ENCODE measurements around the gene STYXL1. TPM values are rescaled to one million over a fixed set of nuclear protein-coding genes. Genes with fewer than 3 reads are reported as not detected.

STYXL1 gene
- total RNA-seq, 1 donor from 2014 or later, result 45.3 TPM

DNA sequence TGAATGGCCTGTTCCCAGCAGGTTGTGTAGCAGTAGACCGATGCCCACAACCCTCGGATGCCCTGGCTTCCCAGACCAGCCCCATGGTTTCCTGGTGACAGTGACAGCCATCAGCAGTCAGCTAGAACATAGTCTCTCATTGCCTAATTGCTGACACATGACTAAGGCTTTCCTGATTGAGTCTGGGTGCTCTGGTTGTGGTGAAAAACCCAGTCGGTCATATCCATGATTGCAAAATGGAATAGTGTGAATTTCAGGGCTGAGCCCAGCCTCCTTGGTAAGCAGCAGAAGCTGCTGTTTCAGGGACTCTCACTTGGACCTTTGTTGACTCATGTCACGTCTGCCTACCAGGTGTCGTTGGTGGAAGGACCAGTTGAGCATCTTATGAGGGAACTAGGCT, 96.3 kb downstream of the STYXL1 start:
- Histone ChIP-seq H3K9ac (ENCODE audit: low read length) (no peak overlapping the region), H3K27ac (ENCODE audit: low read depth, low read length) (no peak overlapping the region), H3K4me2 (ENCODE audit: low read length) (no peak overlapping the region), H3K4me1 (ENCODE audit: insufficient read depth, low read length) (peaks cover 3% of the 10 kb centered on the region), H3K9me3 (ENCODE audit: insufficient read depth, low read depth, low read length) (no peaks in the 10 kb centered on the region), H3K36me3 (ENCODE audit: insufficient read depth, low read length) (peaks cover 2% of the 10 kb centered on the region), H3K4me3 (ENCODE audit: insufficient read depth, low read depth, low read length) (no peak overlapping the region), H3K27me3 (ENCODE audit: insufficient read depth, low read length) (no peaks in the 10 kb centered on the region), H2AFZ (ENCODE audit: low read depth, low read length) (no peak overlapping the region), H3K79me2 (ENCODE audit: insufficient read depth, low read length) (peaks cover 6% of the 10 kb centered on the region), H4K20me1 (ENCODE audit: insufficient read depth, low read length) (peaks cover 26% of the 10 kb centered on the region)
- no peak for FAIRE-seq
- Mint-ChIP-seq H3K27ac (ENCODE audit: unreplicated experiment) (no peak overlapping the region), H3K27me3 (ENCODE audit: low read depth, unreplicated experiment) (no peaks in the 10 kb centered on the region), H3K36me3 (ENCODE audit: low read depth, unreplicated experiment) (peaks cover 20% of the 10 kb centered on the region), H3K4me3 (ENCODE audit: unreplicated experiment) (no peak overlapping the region), H3K9me3 (ENCODE audit: unreplicated experiment) (no peaks in the 10 kb centered on the region), H3K4me1 (ENCODE audit: low read depth, unreplicated experiment) (peaks cover 2% of the 10 kb centered on the region)
- no peak for TF ChIP-seq EZH2 (IDR thresholded peaks at IDR 0.05; ENCODE audit: insufficient read depth, low read length)
- TF ChIP-seq, protein P1, sequence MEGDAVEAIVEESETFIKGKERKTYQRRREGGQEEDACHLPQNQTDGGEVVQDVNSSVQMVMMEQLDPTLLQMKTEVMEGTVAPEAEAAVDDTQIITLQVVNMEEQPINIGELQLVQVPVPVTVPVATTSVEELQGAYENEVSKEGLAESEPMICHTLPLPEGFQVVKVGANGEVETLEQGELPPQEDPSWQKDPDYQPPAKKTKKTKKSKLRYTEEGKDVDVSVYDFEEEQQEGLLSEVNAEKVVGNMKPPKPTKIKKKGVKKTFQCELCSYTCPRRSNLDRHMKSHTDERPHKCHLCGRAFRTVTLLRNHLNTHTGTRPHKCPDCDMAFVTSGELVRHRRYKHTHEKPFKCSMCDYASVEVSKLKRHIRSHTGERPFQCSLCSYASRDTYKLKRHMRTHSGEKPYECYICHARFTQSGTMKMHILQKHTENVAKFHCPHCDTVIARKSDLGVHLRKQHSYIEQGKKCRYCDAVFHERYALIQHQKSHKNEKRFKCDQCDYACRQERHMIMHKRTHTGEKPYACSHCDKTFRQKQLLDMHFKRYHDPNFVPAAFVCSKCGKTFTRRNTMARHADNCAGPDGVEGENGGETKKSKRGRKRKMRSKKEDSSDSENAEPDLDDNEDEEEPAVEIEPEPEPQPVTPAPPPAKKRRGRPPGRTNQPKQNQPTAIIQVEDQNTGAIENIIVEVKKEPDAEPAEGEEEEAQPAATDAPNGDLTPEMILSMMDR (IDR thresholded peaks at IDR 0.05; ENCODE audit: insufficient read depth, low read depth, low read length), result no peak
- no peak for DNase-seq (ENCODE audit: low read depth)

DNA sequence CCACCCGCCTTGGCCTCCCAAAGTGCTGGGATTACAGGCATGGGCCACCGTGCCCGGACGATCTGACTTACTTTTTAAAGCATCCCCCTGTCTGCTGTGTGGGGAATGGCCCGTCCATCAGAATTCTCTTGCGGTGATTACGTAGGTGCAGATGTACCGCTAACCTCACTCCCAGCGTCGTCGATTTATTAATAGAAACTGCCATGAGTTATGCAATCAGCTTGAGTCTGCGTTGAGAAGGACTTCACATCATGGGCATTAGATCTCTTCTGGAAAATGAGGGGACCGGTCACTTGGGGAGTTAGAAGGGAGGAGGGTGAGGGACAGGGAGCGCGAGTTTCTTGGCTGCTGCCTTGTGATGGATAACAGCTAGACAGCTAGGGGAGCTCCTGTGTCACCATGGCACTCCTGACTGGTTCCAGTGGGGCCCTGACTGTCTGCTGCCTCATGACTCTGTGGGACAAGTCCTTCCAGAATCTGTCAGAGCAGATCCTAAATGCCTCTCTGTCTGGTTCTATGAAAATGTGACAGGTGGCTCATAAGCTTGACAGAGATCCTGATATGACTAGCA, 97.6 kb downstream of the STYXL1 start:
- Histone ChIP-seq H3K27ac (ENCODE audit: low read depth, low read length) (no peak overlapping the region), H3K79me2 (ENCODE audit: insufficient read depth, low read length) (peaks cover 7% of the 10 kb centered on the region)
- DNase-seq (ENCODE audit: low read depth), result no peak

GRCh38 chr7:75948179-75948578, 99.6 kb downstream of the STYXL1 start:
- Mint-ChIP-seq H3K4me3 (ENCODE audit: unreplicated experiment) (no peak overlapping the region), H3K4me1 (ENCODE audit: low read depth, unreplicated experiment) (peaks cover 9% of the 10 kb centered on the region), H3K27ac (ENCODE audit: unreplicated experiment) (no peak overlapping the region), H3K36me3 (ENCODE audit: low read depth, unreplicated experiment) (peaks cover 10% of the 10 kb centered on the region), H3K9me3 (ENCODE audit: unreplicated experiment) (no peaks in the 10 kb centered on the region), H3K27me3 (ENCODE audit: low read depth, unreplicated experiment) (no peaks in the 10 kb centered on the region)
- peaks cover 7% of the 10 kb centered on the region for H3K4me1 ChIP-seq (ENCODE audit: insufficient read depth, low read length)
- H2AFZ ChIP-seq (ENCODE audit: low read depth, low read length), result no peak overlapping the region
- DNase-seq (ENCODE audit: low read depth) (no peak), FAIRE-seq (no peak)
- peaks cover 12% of the 10 kb centered on the region for H3K79me2 ChIP-seq (ENCODE audit: insufficient read depth, low read length)
- H4K20me1 ChIP-seq (ENCODE audit: insufficient read depth, low read length), result peaks cover 45% of the 10 kb centered on the region
- H3K9me3 ChIP-seq (ENCODE audit: insufficient read depth, low read depth, low read length), result no peaks in the 10 kb centered on the region
- no peak overlapping the region for H3K9ac ChIP-seq (ENCODE audit: low read length)
- H3K4me3 ChIP-seq (ENCODE audit: insufficient read depth, low read depth, low read length), result no peak overlapping the region
- TF ChIP-seq, protein P1 (IDR thresholded peaks at IDR 0.05; ENCODE audit: insufficient read depth, low read depth, low read length), result no peak
- no peak for TF ChIP-seq EZH2 (IDR thresholded peaks at IDR 0.05; ENCODE audit: insufficient read depth, low read length)
- H3K4me2 ChIP-seq (ENCODE audit: low read length), result no peak overlapping the region
- H3K27ac ChIP-seq (ENCODE audit: low read depth, low read length), result no peak overlapping the region
- H3K27me3 ChIP-seq (ENCODE audit: insufficient read depth, low read length), result no peaks in the 10 kb centered on the region
- H3K36me3 ChIP-seq (ENCODE audit: insufficient read depth, low read length), result no peaks in the 10 kb centered on the region

More for the DNA sequence above, 97.6 kb downstream of the STYXL1 start:
- TF ChIP-seq, protein P1 (IDR thresholded peaks at IDR 0.05; ENCODE audit: insufficient read depth, low read depth, low read length), result no peak
- no peak for TF ChIP-seq EZH2 (IDR thresholded peaks at IDR 0.05; ENCODE audit: insufficient read depth, low read length)
- no peak overlapping the region for H3K27ac Mint-ChIP-seq (ENCODE audit: unreplicated experiment)
- FAIRE-seq, result no peak
- H3K27me3 Mint-ChIP-seq (ENCODE audit: low read depth, unreplicated experiment), result no peaks in the 10 kb centered on the region
- no peak overlapping the region for H3K4me3 ChIP-seq (ENCODE audit: insufficient read depth, low read depth, low read length)
- peaks cover 7% of the 10 kb centered on the region for H3K4me1 Mint-ChIP-seq (ENCODE audit: low read depth, unreplicated experiment)
- H3K9ac ChIP-seq (ENCODE audit: low read length), result no peak overlapping the region
- no peaks in the 10 kb centered on the region for H3K36me3 ChIP-seq (ENCODE audit: insufficient read depth, low read length)
- no peak overlapping the region for H2AFZ ChIP-seq (ENCODE audit: low read depth, low read length)
- no peaks in the 10 kb centered on the region for H3K9me3 Mint-ChIP-seq (ENCODE audit: unreplicated experiment)
- no peak overlapping the region for H3K4me2 ChIP-seq (ENCODE audit: low read length)
- peaks cover 38% of the 10 kb centered on the region for H4K20me1 ChIP-seq (ENCODE audit: insufficient read depth, low read length)
- no peaks in the 10 kb centered on the region for H3K27me3 ChIP-seq (ENCODE audit: insufficient read depth, low read length)
- no peaks in the 10 kb centered on the region for H3K4me1 ChIP-seq (ENCODE audit: insufficient read depth, low read length)
- H3K9me3 ChIP-seq (ENCODE audit: insufficient read depth, low read depth, low read length), result no peaks in the 10 kb centered on the region
- H3K4me3 Mint-ChIP-seq (ENCODE audit: unreplicated experiment), result no peak overlapping the region
- peaks cover 13% of the 10 kb centered on the region for H3K36me3 Mint-ChIP-seq (ENCODE audit: low read depth, unreplicated experiment)

Measured in astrocyte (in vitro differentiated cells and primary cell).